ENCODE results near the gene UTP25.
"Not testable (repeated sequence)": the region's sequence is repeated elsewhere in the genome, so short reads cannot be mapped to it uniquely, and the experiment has no call there.

DNA sequence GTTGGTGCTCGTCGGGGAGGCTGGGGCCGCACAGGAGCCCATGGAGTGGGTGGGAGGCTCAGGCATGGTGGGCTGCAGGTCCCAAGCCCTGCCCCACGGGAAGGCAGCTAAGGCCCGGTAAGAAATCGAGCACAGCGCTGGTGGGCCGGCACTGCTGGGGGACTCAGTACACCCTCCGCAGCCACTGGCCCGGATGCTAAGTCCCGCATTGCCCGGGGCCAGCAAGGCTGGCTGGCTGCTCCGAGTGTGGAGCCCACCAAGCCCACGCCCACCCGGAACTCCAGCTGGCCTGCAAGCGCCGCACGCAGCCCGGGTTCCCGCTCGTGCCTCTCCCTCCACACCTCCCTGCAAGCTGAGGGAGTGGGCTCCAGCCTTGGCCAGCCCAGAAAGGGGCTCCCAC is 71.1 kb downstream of the UTP25 start:
- not testable (repeated sequence) for TF ChIP-seq CTCF, POLR2A (IDR thresholded peaks at IDR 0.05)
